Liver (tissue), 3 donors: ENCODE data around the gene FBXO10.

Experiments used
- CTCF ChIP-seq: fragments of 150-350 bp; IDR thresholded peaks from 2 replicates; pipeline ENCODE4 v1.5.1; 2017; ENCODE audit warnings: improper control_type of control experiment, low read depth, low read length; ENCODE audit not compliant: missing input control
- JUND ChIP-seq, 2 donors: IDR thresholded peaks; 2 replicates each; pipeline ENCODE4 v1.6.1; 2016; ENCODE audit warnings: antibody characterized with exemption in 2 of 2
- TAF1 ChIP-seq: conservative IDR thresholded peaks from 2 replicates; pipeline ENCODE4 v1.6.1; 2016; ENCODE audit warnings: antibody characterized with exemption, mild to moderate bottlenecking
- YY1 ChIP-seq: IDR thresholded peaks from 2 replicates; pipeline ENCODE4 v1.6.1; 2016; ENCODE audit warnings: antibody characterized with exemption, mild to moderate bottlenecking
- TF ChIP-seq, protein P1 (sequence below): IDR thresholded peaks from 2 replicates; pipeline ENCODE4 v1.6.1; 2016; ENCODE audit warnings: antibody characterized with exemption, mild to moderate bottlenecking
- donor health status: healthy.
- donor health status: healthy.

DNA sequence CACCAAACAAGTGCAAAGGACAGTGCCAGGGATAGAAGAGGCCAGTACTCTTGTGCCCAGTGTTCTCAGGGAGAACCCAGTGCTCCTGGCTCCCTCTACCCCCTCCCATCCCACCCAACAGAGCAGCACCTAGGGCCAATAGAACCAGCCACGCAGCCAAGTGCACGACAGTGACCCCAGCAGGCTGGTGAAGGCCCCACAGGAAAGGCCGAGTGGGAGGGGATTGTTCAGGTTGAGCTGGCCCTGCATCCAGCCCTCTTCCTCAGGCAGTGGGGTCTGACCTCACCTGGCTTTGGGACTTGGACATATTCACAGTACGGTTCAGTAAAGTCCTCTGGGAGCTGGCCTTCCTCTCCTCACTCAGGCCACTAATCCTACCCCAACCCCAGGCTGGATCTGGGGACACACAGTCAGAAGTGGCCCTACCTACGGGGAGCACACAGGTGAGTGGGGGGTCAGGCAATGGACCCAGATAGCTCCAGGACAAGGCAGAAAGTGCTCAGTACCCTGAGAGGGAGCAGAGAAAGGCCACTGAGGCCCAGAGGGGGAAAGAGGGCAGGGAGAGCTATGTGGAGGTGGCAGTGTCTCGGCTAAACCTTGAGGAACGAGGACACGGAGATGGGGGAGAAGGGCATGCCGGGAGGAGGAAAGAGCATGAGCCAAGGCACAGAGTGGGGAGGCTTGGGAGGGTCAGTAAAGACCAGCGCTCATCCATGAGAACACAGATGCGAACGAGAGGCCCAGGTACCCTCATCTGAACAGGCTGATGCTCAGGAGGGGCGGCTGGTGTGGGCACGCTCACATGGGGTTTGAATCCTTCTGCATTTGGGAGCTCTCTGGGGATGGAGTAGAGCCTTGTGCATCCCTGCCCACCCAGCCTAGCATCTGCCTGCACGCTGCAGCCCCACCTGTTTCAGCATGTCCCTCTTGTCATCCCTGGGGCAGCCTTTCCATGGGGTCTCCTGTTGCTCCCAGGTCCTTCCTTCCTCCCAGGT, 64.9 kb downstream of the FBXO10 start:
- no peak for TF ChIP-seq CTCF
- TF ChIP-seq, protein P1, sequence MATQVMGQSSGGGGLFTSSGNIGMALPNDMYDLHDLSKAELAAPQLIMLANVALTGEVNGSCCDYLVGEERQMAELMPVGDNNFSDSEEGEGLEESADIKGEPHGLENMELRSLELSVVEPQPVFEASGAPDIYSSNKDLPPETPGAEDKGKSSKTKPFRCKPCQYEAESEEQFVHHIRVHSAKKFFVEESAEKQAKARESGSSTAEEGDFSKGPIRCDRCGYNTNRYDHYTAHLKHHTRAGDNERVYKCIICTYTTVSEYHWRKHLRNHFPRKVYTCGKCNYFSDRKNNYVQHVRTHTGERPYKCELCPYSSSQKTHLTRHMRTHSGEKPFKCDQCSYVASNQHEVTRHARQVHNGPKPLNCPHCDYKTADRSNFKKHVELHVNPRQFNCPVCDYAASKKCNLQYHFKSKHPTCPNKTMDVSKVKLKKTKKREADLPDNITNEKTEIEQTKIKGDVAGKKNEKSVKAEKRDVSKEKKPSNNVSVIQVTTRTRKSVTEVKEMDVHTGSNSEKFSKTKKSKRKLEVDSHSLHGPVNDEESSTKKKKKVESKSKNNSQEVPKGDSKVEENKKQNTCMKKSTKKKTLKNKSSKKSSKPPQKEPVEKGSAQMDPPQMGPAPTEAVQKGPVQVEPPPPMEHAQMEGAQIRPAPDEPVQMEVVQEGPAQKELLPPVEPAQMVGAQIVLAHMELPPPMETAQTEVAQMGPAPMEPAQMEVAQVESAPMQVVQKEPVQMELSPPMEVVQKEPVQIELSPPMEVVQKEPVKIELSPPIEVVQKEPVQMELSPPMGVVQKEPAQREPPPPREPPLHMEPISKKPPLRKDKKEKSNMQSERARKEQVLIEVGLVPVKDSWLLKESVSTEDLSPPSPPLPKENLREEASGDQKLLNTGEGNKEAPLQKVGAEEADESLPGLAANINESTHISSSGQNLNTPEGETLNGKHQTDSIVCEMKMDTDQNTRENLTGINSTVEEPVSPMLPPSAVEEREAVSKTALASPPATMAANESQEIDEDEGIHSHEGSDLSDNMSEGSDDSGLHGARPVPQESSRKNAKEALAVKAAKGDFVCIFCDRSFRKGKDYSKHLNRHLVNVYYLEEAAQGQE = no peak
- TF ChIP-seq TAF1 = no peak
- no peak for TF ChIP-seq JUND (IDR thresholded peaks at IDR 0.05)
- no peak for TF ChIP-seq YY1
